GM18861 (cell line): ENCODE results near the gene ATP6V0C.
A peak's percentile ranks its signal among the peaks of the same experiment; 100 is the strongest.

Experiments
- ATAC-seq: cut with Tn5 transposase; IDR thresholded peaks from one replicate; pipeline ENCODE4 v1.9.1; 2021; ENCODE audit not compliant: unreplicated experiment

Gene ATP6V0C

GRCh38 chr16:2513405-2514332 lies at the start of gene ATP6V0C:
Gene ATP6V0C (plus strand): TSS chr16:2513952. CDS start chr16:2514104, 152 bp downstream.
- peak; percentile 59 for ATAC-seq

- no peak for ATAC-seq
These were observed 49.4 kb upstream of the ATP6V0C start for GRCh38 chr16:2464333-2464732.

- ATAC-seq = no peak
These were observed 47.9 kb upstream of the ATP6V0C start for GRCh38 chr16:2465653-2466415.

GRCh38 chr16:2466667-2467527 lies 46.9 kb upstream of the ATP6V0C start:
- no peak for ATAC-seq

- ATAC-seq = no peak
These were observed 46.1 kb upstream of the ATP6V0C start for GRCh38 chr16:2467528-2468232.

GRCh38 chr16:2468233-2468724 lies 45.5 kb upstream of the ATP6V0C start:
- no peak for ATAC-seq

- ATAC-seq = no peak
These were observed 44.9 kb upstream of the ATP6V0C start for GRCh38 chr16:2468725-2469398.

- no peak for ATAC-seq
These were observed 44.1 kb upstream of the ATP6V0C start for GRCh38 chr16:2469399-2470233.

- ATAC-seq = no peak
These were observed 43.5 kb upstream of the ATP6V0C start for GRCh38 chr16:2470234-2470601.

- ATAC-seq = no peak
These were observed 43.1 kb upstream of the ATP6V0C start for GRCh38 chr16:2470603-2471015.

- ATAC-seq = no peak
These were observed 42.6 kb upstream of the ATP6V0C start, which contains the start of gene NTN3 for GRCh38 chr16:2471016-2471652. Gene NTN3 (plus strand): TSS chr16:2471297. CDS start chr16:2471702, 405 bp downstream.

GRCh38 chr16:2471653-2472487 lies 41.9 kb upstream of the ATP6V0C start:
- ATAC-seq = no peak

GRCh38 chr16:2472488-2472864 lies 41.3 kb upstream of the ATP6V0C start:
- no peak for ATAC-seq

- ATAC-seq = no peak
These were observed 40.8 kb upstream of the ATP6V0C start for GRCh38 chr16:2472885-2473445.

- ATAC-seq = no peak
These were observed 40.3 kb upstream of the ATP6V0C start for GRCh38 chr16:2473446-2473926.

- no peak for ATAC-seq
These were observed 39.5 kb upstream of the ATP6V0C start for GRCh38 chr16:2473999-2474876.
